HG02943 (cell line): ENCODE measurements around the gene SH3BP5.

Experiments
- ATAC-seq: cut with Tn5 transposase; IDR thresholded peaks from one replicate; pipeline ENCODE4 v1.9.1; 2021; ENCODE audit warnings: mild to moderate bottlenecking, low read depth, moderate library complexity; ENCODE audit not compliant: unreplicated experiment

Gene SH3BP5

GRCh38 chr3:15263120-15263519 lies 69.3 kb downstream of the SH3BP5 start:
- no peak for ATAC-seq

GRCh38 chr3:15262021-15262420 lies 70.4 kb downstream of the SH3BP5 start:
- no peak for ATAC-seq

DNA sequence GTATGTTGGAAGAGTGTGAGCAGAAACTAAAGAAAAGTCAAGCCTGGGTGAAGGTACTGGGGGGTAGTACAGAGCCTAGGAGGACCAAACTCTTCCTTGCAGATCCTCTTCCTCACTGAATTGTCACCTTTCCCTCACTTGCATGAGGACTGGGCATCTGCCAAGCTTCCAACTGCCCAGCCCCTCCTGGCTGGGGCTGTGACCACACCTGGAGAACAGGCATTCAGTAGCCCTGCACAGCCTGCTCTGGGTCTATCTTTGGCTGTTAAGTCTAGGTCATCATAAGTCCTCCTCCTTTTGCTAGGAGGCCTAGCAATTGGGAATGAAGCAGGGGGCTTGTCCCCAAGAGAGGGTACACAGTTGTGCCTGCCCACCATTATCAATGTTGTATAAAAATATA lies 71.1 kb downstream of the SH3BP5 start:
- no peak for ATAC-seq

- ATAC-seq: no peak
These were observed 71.9 kb downstream of the SH3BP5 start for GRCh38 chr3:15260531-15260930.

DNA sequence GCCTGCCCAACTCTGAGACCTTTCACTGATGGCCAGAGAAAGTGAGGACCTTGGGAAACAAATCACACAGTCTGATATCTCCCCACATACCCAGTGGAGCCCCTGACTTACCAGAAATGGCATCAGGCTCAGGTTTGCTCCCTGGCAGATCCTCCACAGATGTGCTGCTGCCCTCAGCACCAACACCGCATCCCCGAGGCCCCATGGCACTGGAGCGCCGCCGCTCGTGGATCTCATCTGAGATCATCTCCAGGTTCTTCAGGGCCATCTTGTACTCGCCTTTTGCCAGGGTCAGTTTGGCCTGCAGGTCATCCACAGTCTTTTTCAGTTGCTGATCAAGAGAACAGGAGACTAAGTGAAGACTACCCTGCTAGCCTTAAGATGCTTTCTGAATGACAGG lies 73.7 kb downstream of the SH3BP5 start:
- ATAC-seq: no peak

- no peak for ATAC-seq
These were observed 75.5 kb downstream of the SH3BP5 start for GRCh38 chr3:15256861-15257341.

GRCh38 chr3:15255215-15255614 lies 77.2 kb downstream of the SH3BP5 start:
- ATAC-seq: no peak

DNA sequence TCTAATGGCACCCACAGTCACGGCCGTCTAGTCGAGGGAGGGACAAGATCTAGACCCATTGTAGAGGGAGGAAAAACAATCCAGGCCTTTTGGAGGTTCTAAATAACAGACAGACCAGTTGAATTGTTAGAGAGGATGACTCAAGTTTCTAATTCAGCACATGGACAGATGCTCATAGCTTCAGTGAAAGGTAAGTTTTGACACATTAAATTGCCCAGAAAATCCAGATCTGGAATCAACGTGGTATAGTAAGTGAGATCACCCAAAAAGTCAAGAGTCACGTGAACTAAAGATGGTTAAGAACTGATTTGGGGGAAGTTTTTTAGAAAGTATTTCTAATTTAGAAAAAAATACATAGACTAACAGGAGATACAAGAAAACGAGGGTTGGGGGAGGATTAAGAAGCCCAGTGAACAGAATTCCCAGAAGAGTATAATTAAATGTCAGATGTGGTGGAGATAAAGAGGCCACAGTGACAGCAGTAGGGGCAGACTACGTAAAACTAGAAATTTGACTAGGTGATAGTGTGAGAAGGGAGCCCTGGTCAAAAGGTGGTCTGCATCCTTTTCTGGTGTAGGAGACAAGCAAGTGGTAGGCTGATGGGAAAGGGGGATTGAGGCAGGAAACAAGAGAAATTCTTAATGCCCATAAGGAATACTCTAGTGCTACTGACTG lies 79.2 kb downstream of the SH3BP5 start:
- no peak for ATAC-seq

GRCh38 chr3:15246186-15246585 lies 86.2 kb downstream of the SH3BP5 start:
- no peak for ATAC-seq

- no peak for ATAC-seq
These were observed 88.4 kb downstream of the SH3BP5 start for GRCh38 chr3:15243822-15244482.

GRCh38 chr3:15241341-15241740 lies 91.0 kb downstream of the SH3BP5 start:
- no peak for ATAC-seq

GRCh38 chr3:15229262-15229661 lies 103.1 kb downstream of the SH3BP5 start:
- no peak for ATAC-seq

GRCh38 chr3:15228147-15228546 lies 104.2 kb downstream of the SH3BP5 start:
- no peak for ATAC-seq

DNA sequence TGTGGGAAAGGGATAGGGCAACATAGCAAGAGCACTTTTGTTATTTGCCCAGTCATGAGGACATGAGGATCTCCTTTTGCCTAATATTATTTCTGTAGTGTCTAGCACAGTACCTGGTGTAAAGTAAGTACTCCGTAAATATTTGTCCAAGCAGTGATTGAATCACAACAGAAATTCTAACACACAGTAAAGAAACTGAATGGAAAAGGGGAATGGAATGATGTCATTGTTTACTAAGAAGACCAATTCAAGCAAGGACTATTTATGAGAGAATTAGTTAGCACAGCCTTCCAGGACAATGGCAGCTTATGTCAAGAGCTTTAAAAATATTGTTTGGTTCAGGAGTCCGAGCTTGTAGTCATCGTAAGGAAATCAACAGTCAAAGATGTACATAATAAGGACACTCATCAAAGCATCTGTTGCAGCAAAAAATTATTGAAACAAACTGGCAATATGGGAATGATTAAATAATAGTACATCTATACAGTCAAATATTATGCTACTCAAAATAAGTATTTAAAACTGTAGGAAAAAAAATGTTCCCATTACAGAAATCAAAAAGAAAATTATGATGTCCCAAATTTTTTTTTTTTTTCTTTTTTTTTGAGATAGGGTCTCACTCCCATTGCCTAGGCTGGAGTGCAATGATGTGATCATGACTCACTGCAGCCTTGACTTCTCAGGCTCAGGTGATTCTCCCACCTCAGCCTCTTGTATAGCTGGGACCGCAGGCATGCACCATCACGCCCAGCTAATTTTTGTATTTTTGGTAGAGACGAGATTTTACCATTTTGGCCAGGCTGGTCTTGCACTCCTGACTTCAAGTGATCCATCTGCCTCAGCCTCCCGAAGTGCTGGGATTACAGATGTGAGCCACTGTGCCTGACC lies 108.5 kb downstream of the SH3BP5 start:
- ATAC-seq: no peak

DNA sequence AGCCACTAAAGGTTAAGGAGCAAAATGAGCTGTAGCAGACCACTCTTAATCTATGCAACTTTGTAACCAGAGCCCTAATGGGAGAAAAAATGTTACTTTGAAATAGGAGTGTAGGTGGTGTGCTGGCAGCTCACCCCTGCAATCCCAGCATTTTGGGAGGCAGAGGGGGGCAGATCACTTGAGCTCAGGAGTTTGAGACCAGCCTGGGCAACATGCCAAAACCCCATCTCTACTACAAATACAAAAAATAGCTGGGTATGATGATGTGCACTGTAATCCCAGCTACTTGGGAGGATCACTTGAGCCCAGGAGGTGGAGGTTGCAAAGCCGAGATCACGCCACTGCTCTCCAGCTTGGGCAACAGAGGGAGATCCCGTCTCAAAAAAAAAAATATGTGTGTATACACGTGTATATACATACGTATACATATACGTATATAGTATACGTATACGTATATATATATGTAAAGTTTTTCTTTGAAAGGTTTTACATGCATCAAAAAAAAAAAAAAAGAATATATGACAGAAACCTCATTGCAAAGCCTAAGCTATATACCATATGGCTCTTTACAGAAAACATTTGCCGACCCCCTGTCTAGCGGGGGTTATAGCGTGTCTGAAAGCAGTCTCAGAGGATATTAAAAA lies 110.7 kb downstream of the SH3BP5 start:
- no peak for ATAC-seq

DNA sequence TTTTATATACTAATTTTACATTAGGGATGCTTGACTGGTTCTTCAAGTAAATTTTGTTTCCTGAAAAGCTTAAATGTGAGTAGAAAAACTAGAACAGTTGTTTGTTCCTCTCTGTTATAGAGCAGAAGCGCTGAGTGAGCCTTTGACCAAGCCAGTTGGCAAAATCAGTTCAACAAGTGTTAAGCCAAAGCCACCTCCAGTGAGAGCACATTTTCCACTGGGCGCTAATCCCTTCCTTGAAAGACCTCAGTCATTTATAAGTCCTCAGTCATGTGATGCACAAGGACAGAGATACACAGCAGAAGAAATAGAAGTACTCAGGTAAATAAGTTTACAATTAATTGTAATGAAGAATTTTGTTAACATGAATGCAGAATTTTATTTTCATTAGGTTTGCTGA lies 111.7 kb downstream of the SH3BP5 start:
- ATAC-seq: no peak

GRCh38 chr3:15220056-15220455 lies 112.3 kb downstream of the SH3BP5 start:
- no peak for ATAC-seq

GRCh38 chr3:15218689-15219088 lies 113.7 kb downstream of the SH3BP5 start:
- no peak for ATAC-seq

GRCh38 chr3:15217841-15218267 lies 114.5 kb downstream of the SH3BP5 start:
- ATAC-seq: no peak

DNA sequence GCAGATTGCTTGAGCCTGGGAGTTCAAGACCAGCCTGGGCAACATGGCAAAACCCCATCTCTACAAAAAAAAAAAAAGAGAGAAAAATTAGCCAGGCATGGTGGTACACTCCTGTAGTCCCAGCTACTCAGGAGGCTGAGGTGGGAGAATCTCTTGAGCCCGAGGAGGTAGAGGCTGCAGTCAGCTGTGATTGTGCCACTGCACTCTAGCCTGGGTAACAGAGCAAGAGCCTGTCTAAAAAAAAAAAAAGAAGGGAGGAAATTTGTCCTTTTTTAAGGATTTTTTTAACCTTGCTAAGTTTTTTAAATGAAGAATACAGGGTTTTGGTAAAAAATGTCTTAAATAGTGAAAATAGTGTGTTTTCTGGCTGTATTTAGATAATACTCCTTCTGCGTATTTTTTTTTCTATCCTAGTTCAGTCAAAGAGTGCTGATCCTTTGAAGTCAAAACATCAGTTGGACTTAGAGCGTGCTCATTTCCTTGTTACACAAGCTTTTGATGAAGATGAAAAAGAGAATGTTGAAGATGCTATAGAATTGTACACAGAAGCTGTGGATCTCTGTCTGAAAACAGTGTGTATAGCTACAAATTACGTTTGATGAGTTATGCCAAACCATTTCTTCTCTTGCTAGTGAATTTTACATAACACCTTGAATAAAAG lies 115.2 kb downstream of the SH3BP5 start:
- ATAC-seq: no peak
